SU-DHL-6 (cell line): ENCODE results near the gene AFF3.

Experiments
- H2AFZ ChIP-seq: fragments of 200-600 bp; sonication (generic); 2 replicates; pipeline ENCODE4 v1.6.1; 2014; ENCODE audit warnings: low read depth, mild to moderate bottlenecking, moderate library complexity, mixed read lengths, antibody characterized with exemption, low read length; ENCODE audit not compliant: severe bottlenecking
- H3F3A ChIP-seq: fragments of 200-600 bp; shearing (Covaris generic); 2 replicates; pipeline ENCODE4 v1.6.0; 2016; ENCODE audit warnings: antibody characterized with exemption, mild to moderate bottlenecking; ENCODE audit not compliant: insufficient read depth
- H3K27ac ChIP-seq: fragments of 200-600 bp; sonication (generic); 2 replicates; pipeline ENCODE4 v1.5.1; 2016; ENCODE audit warnings: low read depth, mild to moderate bottlenecking, low read length, moderate library complexity, mixed read lengths
- H3K27me3 ChIP-seq: fragments of 200-600 bp; sonication (generic), shearing (Covaris generic); 2 replicates; pipeline ENCODE4 v1.6.0; 2014; ENCODE audit warnings: mild to moderate bottlenecking, low read length
- H3K36me3 ChIP-seq: fragments of 200-600 bp; sonication (generic); 2 replicates; pipeline ENCODE4 v1.6.1; 2014; ENCODE audit warnings: mild to moderate bottlenecking, low read length, mixed read lengths
- H3K4me2 ChIP-seq: fragments of 300-600, 200-600 bp; shearing (Covaris generic), sonication (generic); 2 replicates; pipeline ENCODE4 v1.6.0; 2014; ENCODE audit warnings: low read length, low read depth, mild to moderate bottlenecking; ENCODE audit not compliant: poor library complexity, severe bottlenecking
- H3K4me3 ChIP-seq: fragments of 200-600 bp; sonication (generic); 2 replicates; pipeline ENCODE4 v1.5.1; 2014; ENCODE audit warnings: antibody characterized with exemption, low read length, mild to moderate bottlenecking, mixed read lengths; ENCODE audit not compliant: insufficient read depth, poor library complexity, severe bottlenecking
- H3K79me2 ChIP-seq: fragments of 200-600 bp; sonication (generic); 2 replicates; pipeline ENCODE4 v1.6.1; 2014; ENCODE audit warnings: mild to moderate bottlenecking, low read length, moderate library complexity; ENCODE audit not compliant: insufficient read depth
- H3K9ac ChIP-seq: fragments of 200-600 bp; sonication (generic); 2 replicates; pipeline ENCODE4 v1.7.0; 2014; ENCODE audit warnings: mild to moderate bottlenecking, low read length
- H3K9me2 ChIP-seq: fragments of 200-600 bp; sonication (generic); replicated peaks from 2 replicates; pipeline ENCODE4 v1.6.1; 2014; ENCODE audit warnings: low read length; ENCODE audit not compliant: insufficient read depth
- H3K9me3 ChIP-seq: fragments of 200-600 bp; sonication (generic); 2 replicates; pipeline ENCODE4 v1.6.1; 2014; ENCODE audit warnings: low read length, mixed read lengths; ENCODE audit not compliant: insufficient read depth
- H4K20me1 ChIP-seq: fragments of 200-600 bp; sonication (generic); 2 replicates; pipeline ENCODE4 v1.6.1; 2014; ENCODE audit warnings: low read depth, mild to moderate bottlenecking, antibody characterized with exemption, low read length, moderate library complexity, mixed read lengths
- CTCF ChIP-seq: fragments of 200-600 bp; sonication (generic); IDR thresholded peaks from one replicate; pipeline ENCODE4 v1.5.1; 2017; ENCODE audit warnings: antibody characterized with exemption, mild to moderate bottlenecking, low read length, moderate library complexity; ENCODE audit not compliant: insufficient read depth, poor library complexity, severe bottlenecking
- EZH2phosphoT487 ChIP-seq: fragments of 200-600 bp; sonication (generic), shearing (Covaris generic); conservative IDR thresholded peaks from 2 replicates; pipeline ENCODE4 v1.6.1; 2018; ENCODE audit warnings: mild to moderate bottlenecking, antibody characterized with exemption, low read length, moderate library complexity, mixed read lengths

The AFF3 gene

DNA sequence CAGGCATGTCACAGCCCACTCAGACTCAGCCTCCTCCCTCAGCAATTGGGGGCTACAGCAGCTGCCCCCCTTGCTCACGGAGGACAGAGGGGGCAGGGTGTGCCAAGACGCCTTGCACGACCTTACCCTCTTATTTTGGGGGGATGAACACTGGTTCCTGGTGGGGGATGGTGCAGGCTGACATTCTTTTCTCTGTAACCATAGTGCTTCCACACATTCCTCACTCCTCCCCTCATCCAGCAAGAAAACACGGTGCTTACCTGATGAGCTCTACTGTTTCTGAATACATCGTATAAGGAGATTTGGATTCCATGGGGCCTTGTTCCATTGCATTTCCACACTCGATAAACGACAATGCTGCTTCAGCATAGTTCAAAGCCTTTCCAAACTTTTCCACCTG, 577.2 kb downstream of the AFF3 start:
- no peaks in the 10 kb centered on the region for H3K9me2 ChIP-seq
- no peaks in the 10 kb centered on the region for H3F3A ChIP-seq
- no peaks in the 10 kb centered on the region for H3K79me2 ChIP-seq
- H3K9me3 ChIP-seq = no peaks in the 10 kb centered on the region
- H3K27me3 ChIP-seq = no peaks in the 10 kb centered on the region
- no peak overlapping the region for H3K27ac ChIP-seq
- H4K20me1 ChIP-seq = no peaks in the 10 kb centered on the region
- TF ChIP-seq CTCF (no peak), EZH2phosphoT487 (no peak)
- H3K9ac ChIP-seq = no peak overlapping the region
- no peak overlapping the region for H2AFZ ChIP-seq
- H3K4me2 ChIP-seq = no peak overlapping the region
- no peaks in the 10 kb centered on the region for H3K36me3 ChIP-seq
- H3K4me3 ChIP-seq = no peak overlapping the region

GRCh38 chr2:99562516-99562915, 579.9 kb downstream of the AFF3 start:
- no peak overlapping the region for H2AFZ ChIP-seq
- no peaks in the 10 kb centered on the region for H3K9me3 ChIP-seq
- no peak overlapping the region for H3K27ac ChIP-seq
- no peak overlapping the region for H3K9ac ChIP-seq
- H4K20me1 ChIP-seq = no peaks in the 10 kb centered on the region
- no peak overlapping the region for H3K4me2 ChIP-seq
- H3K9me2 ChIP-seq = no peaks in the 10 kb centered on the region
- no peak overlapping the region for H3K4me3 ChIP-seq
- no peaks in the 10 kb centered on the region for H3K36me3 ChIP-seq
- H3K79me2 ChIP-seq = no peaks in the 10 kb centered on the region
- H3K27me3 ChIP-seq = no peaks in the 10 kb centered on the region
- TF ChIP-seq CTCF = no peak
- no peak for TF ChIP-seq EZH2phosphoT487
- H3F3A ChIP-seq = no peaks in the 10 kb centered on the region

DNA sequence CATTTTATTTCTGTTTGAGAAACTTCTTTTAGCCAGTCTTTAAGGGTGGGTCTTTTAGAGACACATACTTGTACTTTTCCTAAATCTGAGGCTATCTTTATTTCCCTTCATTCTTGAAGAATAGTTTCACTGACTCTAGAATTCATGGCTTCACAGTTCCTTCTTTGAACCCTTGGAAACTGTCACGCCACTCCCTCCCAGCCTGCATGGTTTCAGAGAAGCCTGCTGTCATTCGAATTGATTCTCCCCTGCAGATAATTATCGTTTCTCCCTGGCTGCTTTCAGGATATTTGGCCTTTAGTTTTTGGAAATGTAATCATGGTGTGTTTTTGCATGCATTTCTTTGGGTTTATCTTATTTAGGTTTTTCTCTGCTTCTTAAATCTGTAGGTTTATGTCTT, 580.6 kb downstream of the AFF3 start:
- Histone ChIP-seq H3K27ac (no peak overlapping the region), H4K20me1 (no peaks in the 10 kb centered on the region), H3K4me2 (no peak overlapping the region), H3K9ac (no peak overlapping the region), H3K79me2 (no peaks in the 10 kb centered on the region), H3K9me3 (no peaks in the 10 kb centered on the region), H3K4me3 (no peak overlapping the region), H3K9me2 (no peaks in the 10 kb centered on the region), H2AFZ (no peak overlapping the region), H3F3A (no peaks in the 10 kb centered on the region), H3K27me3 (no peaks in the 10 kb centered on the region), H3K36me3 (no peaks in the 10 kb centered on the region)
- TF ChIP-seq CTCF (no peak), EZH2phosphoT487 (no peak)
